Activated T-cell treated with anti-CD3 and anti-CD28 coated beads, Interleukin-2, amount 50 U/mL, for 72 hours (primary cell): Measurements from ENCODE around the gene SIDT1. TPM values are rescaled to one million over a fixed set of nuclear protein-coding genes. Genes with fewer than 3 reads are reported as not detected.
A peak's percentile ranks its signal among the peaks of the same experiment; 100 is the strongest.

ENCODE experiments used
- ATAC-seq, 2 donors: fragments of 150-1000 bp; cut with Tn5 transposase; replicated peaks in 1 of 2; 2 replicates each; pipeline ENCODE4 v1.10.0; 2021; ENCODE audit warnings: moderate library complexity in 2 of 2, mild to moderate bottlenecking in 1 of 2
- DNase-seq, 2 donors: peaks; one replicate each; pipeline ENCODE4 v3.0.0; 2021 to 2022; ENCODE audit warnings: mixed read lengths in 1 of 2
- H3K27ac Mint-ChIP-seq: one replicate; pipeline ENCODE4 v1.8.0; 2022; ENCODE audit warnings: mild to moderate bottlenecking, moderate library complexity, mixed read lengths
- H3K27me3 Mint-ChIP-seq: one replicate; pipeline ENCODE4 v1.8.0; 2022; ENCODE audit warnings: low read depth, mixed read lengths
- H3K36me3 Mint-ChIP-seq, 2 donors: one replicate each; pipeline ENCODE4 v1.8.0; 2022; ENCODE audit warnings: mixed read lengths in 2 of 2, mild to moderate bottlenecking in 1 of 2; ENCODE audit not compliant: insufficient read depth in 2 of 2
- H3K4me1 Mint-ChIP-seq: one replicate; pipeline ENCODE4 v1.8.0; 2022; ENCODE audit warnings: low read depth, mixed read lengths
- H3K4me3 Mint-ChIP-seq, 2 donors: one replicate each; pipeline ENCODE4 v1.8.0; 2022; ENCODE audit warnings: mild to moderate bottlenecking in 2 of 2, mixed read lengths in 2 of 2, moderate library complexity in 2 of 2
- H3K9me3 Mint-ChIP-seq, 2 donors: one replicate each; pipeline ENCODE4 v1.8.0; 2022; ENCODE audit warnings: mixed read lengths in 2 of 2
- total RNA-seq, 2 donors: library from RNA; stranded (reverse); gene quantifications; one replicate each; pipeline ENCODE4 v1.2.3, GENCODE V29; 2022

Gene SIDT1
- total RNA-seq, 2 donors from 2014 or later, result 21.3 to 28.9 TPM

GRCh38 chr3:113575206-113575605, 42.9 kb downstream of the SIDT1 start:
- Mint-ChIP-seq H3K4me1 (peaks cover 8% of the 10 kb centered on the region), H3K36me3 (no peaks in the 10 kb centered on the region), H3K27ac (no peak overlapping the region), H3K9me3 (no peaks in the 10 kb centered on the region), H3K27me3 (no peaks in the 10 kb centered on the region), H3K4me3 (no peak overlapping the region)
- DNase-seq (no peak), ATAC-seq (no peak)

GRCh38 chr3:113585228-113585627, 52.9 kb downstream of the SIDT1 start:
- H3K4me3 Mint-ChIP-seq, result no peak overlapping the region
- no peaks in the 10 kb centered on the region for H3K9me3 Mint-ChIP-seq
- H3K27ac Mint-ChIP-seq, result no peak overlapping the region
- no peaks in the 10 kb centered on the region for H3K4me1 Mint-ChIP-seq
- no peaks in the 10 kb centered on the region for H3K27me3 Mint-ChIP-seq
- H3K36me3 Mint-ChIP-seq, result no peaks in the 10 kb centered on the region
- no peak for ATAC-seq
- no peak for DNase-seq

GRCh38 chr3:113585720-113586119, 53.4 kb downstream of the SIDT1 start:
- Mint-ChIP-seq H3K36me3 (no peaks in the 10 kb centered on the region), H3K9me3 (no peaks in the 10 kb centered on the region), H3K27ac (no peak overlapping the region), H3K4me3 (no peak overlapping the region), H3K27me3 (no peaks in the 10 kb centered on the region), H3K4me1 (peaks cover 2% of the 10 kb centered on the region)
- no peak for DNase-seq
- no peak for ATAC-seq

GRCh38 chr3:113588806-113589205, 56.5 kb downstream of the SIDT1 start:
- no peak for ATAC-seq
- Mint-ChIP-seq H3K4me1 (peaks cover 6% of the 10 kb centered on the region), H3K27me3 (no peaks in the 10 kb centered on the region), H3K36me3 (peaks cover 0 to 1% of the 10 kb centered on the region in 2 donors), H3K27ac (no peak overlapping the region), H3K9me3 (no peaks in the 10 kb centered on the region), H3K4me3 (no peak overlapping the region)
- no peak for DNase-seq

GRCh38 chr3:113589971-113590370, 57.6 kb downstream of the SIDT1 start:
- ATAC-seq (no peak), DNase-seq (no peak)
- H3K9me3 Mint-ChIP-seq, result no peaks in the 10 kb centered on the region
- H3K27ac Mint-ChIP-seq, result no peak overlapping the region
- no peak overlapping the region for H3K4me3 Mint-ChIP-seq
- H3K4me1 Mint-ChIP-seq, result peaks cover 6% of the 10 kb centered on the region
- peaks cover 0 to 1% of the 10 kb centered on the region in 2 donors for H3K36me3 Mint-ChIP-seq
- H3K27me3 Mint-ChIP-seq, result no peaks in the 10 kb centered on the region

- peaks cover 0 to 1% of the 10 kb centered on the region in 2 donors for H3K36me3 Mint-ChIP-seq
- H3K4me1 Mint-ChIP-seq, result peaks cover 6% of the 10 kb centered on the region
- H3K27ac Mint-ChIP-seq, result no peak overlapping the region
- no peak overlapping the region for H3K4me3 Mint-ChIP-seq
- H3K9me3 Mint-ChIP-seq, result no peaks in the 10 kb centered on the region
- H3K27me3 Mint-ChIP-seq, result no peaks in the 10 kb centered on the region
- ATAC-seq, result no peak
- DNase-seq, result no peak
Measured at GRCh38 chr3:113590983-113591382, 58.6 kb downstream of the SIDT1 start.

- DNase-seq, result no peak
- H3K36me3 Mint-ChIP-seq, result peaks cover 0 to 1% of the 10 kb centered on the region in 2 donors
- peak overlapping the region; percentile 29 for H3K27ac Mint-ChIP-seq
- H3K9me3 Mint-ChIP-seq, result no peaks in the 10 kb centered on the region
- H3K27me3 Mint-ChIP-seq, result no peaks in the 10 kb centered on the region
- no peak overlapping the region for H3K4me3 Mint-ChIP-seq
- H3K4me1 Mint-ChIP-seq, result peaks cover 6% of the 10 kb centered on the region
- ATAC-seq, result no peak
Measured at GRCh38 chr3:113594066-113594465, 61.7 kb downstream of the SIDT1 start.

GRCh38 chr3:113597596-113598354, 65.4 kb downstream of the SIDT1 start:
- H3K36me3 Mint-ChIP-seq, result no peaks in the 10 kb centered on the region
- H3K4me3 Mint-ChIP-seq, result no peak overlapping the region

GRCh38 chr3:113600418-113601182, 68.2 kb downstream of the SIDT1 start:
- no peaks in the 10 kb centered on the region for H3K27me3 Mint-ChIP-seq
- DNase-seq, result no peak
- no peaks in the 10 kb centered on the region for H3K9me3 Mint-ChIP-seq
- peaks cover 0 to 2% of the 10 kb centered on the region in 2 donors for H3K36me3 Mint-ChIP-seq
- no peak for ATAC-seq
- H3K4me1 Mint-ChIP-seq, result peaks cover 5% of the 10 kb centered on the region
- no peak overlapping the region for H3K4me3 Mint-ChIP-seq
- H3K27ac Mint-ChIP-seq, result no peak overlapping the region

More at GRCh38 chr3:113597596-113598354, 65.4 kb downstream of the SIDT1 start:
- Mint-ChIP-seq H3K27ac (no peak overlapping the region), H3K27me3 (no peaks in the 10 kb centered on the region), H3K4me1 (no peaks in the 10 kb centered on the region), H3K9me3 (no peaks in the 10 kb centered on the region)
- ATAC-seq, result no peak
- no peak for DNase-seq

- Mint-ChIP-seq H3K4me1 (peaks cover 11% of the 10 kb centered on the region), H3K9me3 (no peaks in the 10 kb centered on the region), H3K36me3 (peaks cover 0 to 2% of the 10 kb centered on the region in 2 donors), H3K27ac (no peak overlapping the region), H3K27me3 (no peaks in the 10 kb centered on the region), H3K4me3 (no peak overlapping the region)
- DNase-seq, result no peak
- ATAC-seq, result no peak
Measured at GRCh38 chr3:113601240-113601639, 68.9 kb downstream of the SIDT1 start.

- H3K4me3 Mint-ChIP-seq, result no peak overlapping the region
- no peaks in the 10 kb centered on the region for H3K27me3 Mint-ChIP-seq
- peaks cover 0 to 2% of the 10 kb centered on the region in 2 donors for H3K36me3 Mint-ChIP-seq
- H3K9me3 Mint-ChIP-seq, result no peaks in the 10 kb centered on the region
- peaks cover 21% of the 10 kb centered on the region for H3K4me1 Mint-ChIP-seq
- no peak overlapping the region for H3K27ac Mint-ChIP-seq
- DNase-seq, result no peak
- ATAC-seq, result no peak
Measured at GRCh38 chr3:113602256-113602655, 69.9 kb downstream of the SIDT1 start.

GRCh38 chr3:113602836-113603235, 70.5 kb downstream of the SIDT1 start:
- no peak overlapping the region for H3K27ac Mint-ChIP-seq
- no peak for ATAC-seq
- peaks cover 27% of the 10 kb centered on the region for H3K4me1 Mint-ChIP-seq
- no peaks in the 10 kb centered on the region for H3K9me3 Mint-ChIP-seq
- no peaks in the 10 kb centered on the region for H3K27me3 Mint-ChIP-seq
- peaks cover 0 to 2% of the 10 kb centered on the region in 2 donors for H3K36me3 Mint-ChIP-seq
- H3K4me3 Mint-ChIP-seq, result no peak overlapping the region
- DNase-seq, result no peak

- ATAC-seq, result peak; percentile 98
Measured at GRCh38 chr3:113606539-113607218, 74.3 kb downstream of the SIDT1 start.

More at GRCh38 chr3:113606539-113607218, 74.3 kb downstream of the SIDT1 start:
- Mint-ChIP-seq H3K9me3 (no peaks in the 10 kb centered on the region), H3K4me1 (peaks cover 31% of the 10 kb centered on the region), H3K27ac (no peak overlapping the region), H3K36me3 (peaks cover 2 to 15% of the 10 kb centered on the region in 2 donors), H3K27me3 (no peaks in the 10 kb centered on the region), H3K4me3 (peak overlapping the region; percentile 45 to 65)
- peak; percentile 55 to 57 for DNase-seq
